Panc1 (cell line): ENCODE results near the gene LRRFIP2.

Experiments
- CTCF ChIP-seq: fragments of 450-650 bp; IDR thresholded peaks from 2 replicates; pipeline ENCODE4 v1.5.1; 2017; ENCODE audit warnings: mild to moderate bottlenecking
- POLR2AphosphoS5 ChIP-seq: IDR thresholded peaks from 2 replicates; pipeline ENCODE4 v1.6.1; 2012; ENCODE audit warnings: mild to moderate bottlenecking, low read depth, low read length, moderate library complexity
- REST ChIP-seq, 2 experiments: IDR thresholded peaks; 2 replicates each; pipeline ENCODE4 v1.6.1; 2011 to 2012; ENCODE audit warnings: low read depth in 2 of 2, control low read depth in 1 of 2, low read length in 1 of 2, mild to moderate bottlenecking in 1 of 2, moderate library complexity in 1 of 2; ENCODE audit not compliant: insufficient read depth in 1 of 2
- SIN3A ChIP-seq: IDR thresholded peaks from 2 replicates; pipeline ENCODE4 v1.6.1; 2012; ENCODE audit warnings: low read depth, mild to moderate bottlenecking, low read length, moderate library complexity, borderline replicate concordance; ENCODE audit not compliant: insufficient read depth

GRCh38 chr3:37098884-37099283 is 75.5 kb downstream of the LRRFIP2 start:
- TF ChIP-seq CTCF (no peak), POLR2AphosphoS5 (no peak), SIN3A (no peak), REST (IDR thresholded peaks at IDR 0.05; ENCODE audit: insufficient read depth in 1 of 2, low read depth in 2 of 2, low read length in 1 of 2) (no peak)
